Measurements from ENCODE around the gene ENKUR.
"Not testable (repeated sequence)": the region's sequence is repeated elsewhere in the genome, so short reads cannot be mapped to it uniquely, and the experiment has no call there.

- not testable (repeated sequence) for TF ChIP-seq POLR2AphosphoS5 (IDR thresholded peaks at IDR 0.05; ENCODE audit: low read depth, low read length); CTCF (IDR thresholded peaks at IDR 0.05); REST (IDR thresholded peaks at IDR 0.05; ENCODE audit: insufficient read depth in 1 of 2, low read depth in 2 of 2, low read length in 1 of 2); SIN3A (IDR thresholded peaks at IDR 0.05; ENCODE audit: borderline replicate concordance, insufficient read depth, low read depth, low read length)
These were observed 47.0 kb downstream of the ENKUR start for GRCh38 chr10:24968951-24969350.
